SJCRH30 (cell line): ENCODE data around the gene INHA. TPM values are rescaled to one million over a fixed set of nuclear protein-coding genes. Genes with fewer than 3 reads are reported as not detected.

Experiments used
- DNase-seq, 2 experiments: peaks; one replicate each; pipeline ENCODE4 v3.0.0-alpha.2; 2015 to 2020
- H3K27ac ChIP-seq: fragments of 250-450 bp; sonication (Bioruptor Pico); 2 replicates; pipeline ENCODE4 v1.5.1; 2020; ENCODE audit warnings: mild to moderate bottlenecking, moderate library complexity
- H3K27me3 ChIP-seq: fragments of 250-450 bp; sonication (Bioruptor Pico); 2 replicates; pipeline ENCODE4 v1.5.1; 2020; ENCODE audit warnings: mild to moderate bottlenecking, moderate library complexity
- H3K36me3 ChIP-seq: fragments of 250-450 bp; sonication (Bioruptor Pico); 2 replicates; pipeline ENCODE4 v1.5.1; 2020; ENCODE audit warnings: mild to moderate bottlenecking, moderate library complexity
- H3K4me1 ChIP-seq: fragments of 250-450 bp; sonication (Bioruptor Pico); 2 replicates; pipeline ENCODE4 v1.5.1; 2020; ENCODE audit warnings: mild to moderate bottlenecking, moderate library complexity
- H3K4me3 ChIP-seq: fragments of 250-450 bp; sonication (Bioruptor Pico); 2 replicates; pipeline ENCODE4 v1.5.1; 2020; ENCODE audit warnings: mild to moderate bottlenecking, moderate library complexity
- H3K9me3 ChIP-seq: fragments of 250-450 bp; sonication (Bioruptor Pico); replicated peaks from 2 replicates; pipeline ENCODE4 v1.5.1; 2020; ENCODE audit warnings: mild to moderate bottlenecking, moderate library complexity
- total RNA-seq: library from RNA; depleted of rRNA; stranded (reverse); fragments of >200 nt; shearing (Covaris generic); gene quantifications from 2 replicates; pipeline ENCODE4 v1.2.3, GENCODE V29; 2014; rRNA removed

The INHA gene
- 0.65 and 1.4 TPM in 2 replicates for total RNA-seq

DNA sequence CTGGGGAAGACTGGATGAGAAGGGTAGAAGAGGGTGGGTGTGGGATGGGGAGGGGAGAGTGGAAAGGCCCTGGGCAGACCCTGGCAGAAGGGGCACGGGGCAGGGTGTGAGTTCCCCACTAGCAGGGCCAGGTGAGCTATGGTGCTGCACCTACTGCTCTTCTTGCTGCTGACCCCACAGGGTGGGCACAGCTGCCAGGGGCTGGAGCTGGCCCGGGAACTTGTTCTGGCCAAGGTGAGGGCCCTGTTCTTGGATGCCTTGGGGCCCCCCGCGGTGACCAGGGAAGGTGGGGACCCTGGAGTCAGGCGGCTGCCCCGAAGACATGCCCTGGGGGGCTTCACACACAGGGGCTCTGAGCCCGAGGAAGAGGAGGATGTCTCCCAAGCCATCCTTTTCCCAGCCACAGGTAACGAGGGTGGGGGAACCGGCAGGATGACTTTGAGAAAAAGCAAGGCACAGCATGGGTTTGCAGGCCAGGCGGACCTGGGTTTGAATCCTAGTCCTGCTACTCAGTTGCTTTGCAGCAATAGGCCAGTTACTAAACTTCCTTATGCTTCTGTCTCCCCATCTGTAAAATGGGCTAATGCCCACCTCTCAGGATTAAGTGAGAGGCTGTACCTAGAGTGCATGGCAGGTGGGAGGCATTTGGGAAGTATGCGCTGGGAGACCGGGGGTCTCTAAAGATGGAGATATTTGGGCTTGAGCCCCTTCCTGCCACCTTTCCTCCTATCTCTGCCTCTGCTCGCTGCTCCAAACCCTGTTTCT, at the start of gene INHA:
Gene INHA (plus strand): TSS at position 74 of the 765 bp plus-strand sequence. CDS start 65 bp downstream, at position 139.
- H3K36me3 ChIP-seq: peaks cover 10% of the 10 kb centered on the region
- no peaks in the 10 kb centered on the region for H3K9me3 ChIP-seq
- peak within 1 kb of the TSS; percentile 94 for H3K4me3 ChIP-seq
- no peak for DNase-seq
- H3K4me1 ChIP-seq: peaks cover 27% of the 10 kb centered on the region
- peak within 1 kb of the TSS; percentile 83 for H3K27ac ChIP-seq
- H3K27me3 ChIP-seq: no peaks in the 10 kb centered on the region

GRCh38 chr2:219523031-219523671, 49.0 kb upstream of the INHA start:
- Histone ChIP-seq H3K27ac (no peak overlapping the region), H3K4me1 (peaks cover 20% of the 10 kb centered on the region), H3K27me3 (peaks cover 8% of the 10 kb centered on the region)

DNA sequence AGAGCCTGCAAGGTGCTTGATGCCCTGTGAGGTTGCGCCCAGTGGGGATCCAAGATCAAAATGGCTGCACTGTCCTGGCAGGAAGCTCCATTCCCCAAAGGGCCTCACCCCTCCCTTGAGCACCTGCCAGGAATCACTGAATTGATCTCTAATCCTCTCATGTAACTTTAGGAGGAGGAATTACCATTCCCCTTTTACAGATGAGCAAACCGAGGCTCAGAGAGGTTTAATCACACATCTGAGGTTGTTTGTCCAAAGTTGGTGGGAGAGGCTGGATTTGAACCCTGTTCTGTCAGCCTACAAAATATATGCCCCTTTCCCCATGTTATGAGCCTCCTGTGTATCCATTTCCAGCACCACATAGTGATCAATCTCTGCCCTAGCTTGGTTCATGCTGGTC, 47.3 kb upstream of the INHA start:
- Histone ChIP-seq H3K27ac (no peak overlapping the region), H3K4me3 (no peak overlapping the region), H3K4me1 (peaks cover 17% of the 10 kb centered on the region), H3K27me3 (peaks cover 25% of the 10 kb centered on the region), H3K9me3 (no peaks in the 10 kb centered on the region), H3K36me3 (no peaks in the 10 kb centered on the region)
- no peak for DNase-seq

More at GRCh38 chr2:219523031-219523671, 49.0 kb upstream of the INHA start:
- no peak overlapping the region for H3K4me3 ChIP-seq
- H3K9me3 ChIP-seq: no peaks in the 10 kb centered on the region
- DNase-seq: no peak
- H3K36me3 ChIP-seq: no peaks in the 10 kb centered on the region

GRCh38 chr2:219525533-219526232, 46.4 kb upstream of the INHA start:
- Histone ChIP-seq H3K27me3 (peaks cover 28% of the 10 kb centered on the region), H3K36me3 (no peaks in the 10 kb centered on the region), H3K4me3 (no peak overlapping the region), H3K27ac (no peak overlapping the region), H3K9me3 (no peaks in the 10 kb centered on the region), H3K4me1 (peaks cover 17% of the 10 kb centered on the region)
- no peak for DNase-seq

GRCh38 chr2:219526320-219527075, 45.6 kb upstream of the INHA start:
- no peaks in the 10 kb centered on the region for H3K36me3 ChIP-seq
- H3K27ac ChIP-seq: no peak overlapping the region
- H3K4me1 ChIP-seq: peaks cover 10% of the 10 kb centered on the region
- H3K9me3 ChIP-seq: no peaks in the 10 kb centered on the region
- DNase-seq: no peak
- no peak overlapping the region for H3K4me3 ChIP-seq
- H3K27me3 ChIP-seq: peaks cover 28% of the 10 kb centered on the region

DNA sequence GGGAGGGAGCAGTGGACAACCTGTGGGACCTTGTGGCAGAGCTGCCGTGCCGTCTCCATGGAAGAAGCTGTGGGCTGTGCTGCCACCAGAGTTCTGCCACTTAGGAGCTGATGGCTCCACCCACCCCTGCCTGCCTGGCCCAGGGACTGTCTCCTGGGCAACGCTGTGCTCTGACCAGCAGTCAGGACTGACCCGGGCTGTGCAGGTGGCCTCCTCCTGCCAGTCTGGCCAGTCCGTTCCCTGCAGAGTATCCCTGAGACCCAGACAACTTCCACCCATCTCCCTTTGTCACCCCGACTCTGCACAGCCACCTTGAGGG, 45.1 kb upstream of the INHA start:
- peaks cover 28% of the 10 kb centered on the region for H3K27me3 ChIP-seq
- H3K36me3 ChIP-seq: no peaks in the 10 kb centered on the region
- H3K27ac ChIP-seq: no peak overlapping the region
- no peaks in the 10 kb centered on the region for H3K9me3 ChIP-seq
- DNase-seq: no peak
- no peak overlapping the region for H3K4me3 ChIP-seq
- H3K4me1 ChIP-seq: peaks cover 6% of the 10 kb centered on the region; the same call in 1 of the 2 replicates

GRCh38 chr2:219527472-219527871, 44.6 kb upstream of the INHA start:
- Histone ChIP-seq H3K4me1 (peaks cover 5% of the 10 kb centered on the region; the same call in 1 of the 2 replicates), H3K9me3 (no peaks in the 10 kb centered on the region), H3K27ac (no peak overlapping the region), H3K4me3 (no peak overlapping the region), H3K36me3 (no peaks in the 10 kb centered on the region), H3K27me3 (peaks cover 32% of the 10 kb centered on the region)
- no peak for DNase-seq

GRCh38 chr2:219530048-219530963, 41.8 kb upstream of the INHA start:
- Histone ChIP-seq H3K9me3 (no peaks in the 10 kb centered on the region), H3K4me3 (no peak overlapping the region), H3K36me3 (no peaks in the 10 kb centered on the region), H3K27ac (no peak overlapping the region), H3K4me1 (peaks cover 5% of the 10 kb centered on the region; the same call in 1 of the 2 replicates), H3K27me3 (peaks cover 25% of the 10 kb centered on the region)
- DNase-seq: peak; percentile 86 to 91

DNA sequence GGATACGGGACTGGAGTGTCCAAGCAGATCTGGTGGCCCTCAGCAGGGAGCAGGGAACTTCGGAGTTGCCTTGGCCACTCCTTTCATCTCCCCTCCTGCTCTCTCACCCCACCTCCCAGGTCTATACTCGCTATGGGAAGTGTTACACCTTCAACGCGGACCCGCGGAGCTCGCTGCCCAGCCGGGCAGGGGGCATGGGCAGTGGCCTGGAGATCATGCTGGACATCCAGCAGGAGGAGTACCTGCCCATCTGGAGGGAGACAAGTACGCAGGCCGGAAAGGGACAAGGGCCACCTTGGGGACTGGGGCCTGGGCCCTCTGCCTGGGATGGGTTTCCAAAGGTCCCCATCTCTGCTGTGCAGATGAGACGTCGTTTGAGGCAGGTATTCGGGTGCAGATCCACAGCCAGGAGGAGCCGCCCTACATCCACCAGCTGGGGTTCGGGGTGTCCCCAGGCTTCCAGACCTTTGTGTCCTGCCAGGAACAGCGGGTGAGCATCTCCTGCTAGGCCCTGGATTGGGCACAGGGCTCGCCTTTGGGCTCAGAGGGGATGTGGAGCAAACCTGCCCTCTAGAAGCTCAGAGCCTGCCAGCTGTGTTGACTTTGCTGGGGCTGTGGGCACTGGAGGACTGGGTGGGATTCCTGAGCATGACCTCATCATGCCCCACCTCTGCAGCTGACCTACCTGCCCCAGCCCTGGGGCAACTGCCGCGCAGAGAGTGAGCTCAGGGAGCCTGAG, 40.3 kb upstream of the INHA start:
- Histone ChIP-seq H3K36me3 (no peaks in the 10 kb centered on the region), H3K9me3 (no peaks in the 10 kb centered on the region), H3K4me3 (no peak overlapping the region), H3K27ac (no peak overlapping the region), H3K4me1 (peaks cover 5% of the 10 kb centered on the region; the same call in 1 of the 2 replicates), H3K27me3 (peaks cover 25% of the 10 kb centered on the region)
- no peak for DNase-seq

DNA sequence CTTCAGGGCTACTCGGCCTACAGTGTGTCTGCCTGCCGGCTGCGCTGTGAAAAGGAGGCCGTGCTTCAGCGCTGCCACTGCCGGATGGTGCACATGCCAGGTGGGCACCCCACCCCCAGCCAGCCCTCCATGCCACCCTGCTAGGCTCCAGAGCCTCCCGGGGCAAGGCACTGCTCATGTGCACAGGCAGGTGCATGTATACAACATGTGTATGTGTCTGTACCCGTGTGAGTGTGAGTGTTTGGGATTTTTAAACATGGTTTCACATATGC, 39.8 kb upstream of the INHA start:
- DNase-seq: no peak
- Histone ChIP-seq H3K27ac (no peak overlapping the region), H3K4me1 (peaks cover 7% of the 10 kb centered on the region), H3K27me3 (peaks cover 25% of the 10 kb centered on the region), H3K9me3 (no peaks in the 10 kb centered on the region), H3K36me3 (no peaks in the 10 kb centered on the region), H3K4me3 (no peak overlapping the region)

DNA sequence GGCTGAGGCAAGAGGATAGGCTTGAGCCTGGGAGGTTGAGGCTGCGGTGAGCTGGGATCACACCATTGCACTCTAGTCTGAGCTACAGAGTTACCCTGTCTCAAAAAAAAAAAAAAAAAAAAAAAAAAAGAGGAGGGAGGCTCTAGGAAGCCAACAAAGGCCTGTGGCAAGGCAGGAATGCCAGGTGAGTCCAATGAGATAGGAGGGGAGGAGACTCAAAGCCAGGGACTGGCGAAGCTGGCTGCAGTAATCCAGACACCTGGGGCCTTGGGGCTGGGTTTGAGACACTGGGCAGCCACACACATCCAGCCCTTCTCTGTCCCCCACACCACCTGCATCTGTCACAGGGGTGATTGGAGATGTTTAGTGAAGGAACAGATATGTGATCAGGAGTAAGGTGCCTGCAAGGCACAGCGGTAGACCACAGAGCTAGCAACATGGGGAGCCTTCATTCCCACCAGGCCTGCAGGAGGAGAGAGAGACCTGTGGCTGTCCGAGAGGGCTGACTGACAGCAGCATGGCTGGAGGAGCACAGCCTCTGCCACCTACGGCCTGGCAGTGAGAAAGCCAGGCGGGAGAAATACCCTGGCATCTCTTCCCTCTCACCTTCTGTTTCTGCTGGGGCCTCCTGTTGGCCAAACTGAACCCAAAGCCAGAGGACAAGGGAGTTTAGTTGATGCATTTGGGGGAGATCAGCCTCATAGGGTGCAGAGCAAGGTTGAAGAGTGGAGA, 38.0 kb upstream of the INHA start:
- DNase-seq: no peak
- H3K36me3 ChIP-seq: no peaks in the 10 kb centered on the region
- H3K9me3 ChIP-seq: no peaks in the 10 kb centered on the region
- peaks cover 14% of the 10 kb centered on the region; the same call in 1 of the 2 replicates for H3K27me3 ChIP-seq
- peaks cover 18% of the 10 kb centered on the region for H3K4me1 ChIP-seq
- no peak overlapping the region for H3K27ac ChIP-seq
- no peak overlapping the region for H3K4me3 ChIP-seq

GRCh38 chr2:219536425-219536824, 35.7 kb upstream of the INHA start:
- no peak overlapping the region for H3K4me3 ChIP-seq
- H3K27ac ChIP-seq: no peak overlapping the region
- H3K27me3 ChIP-seq: peaks cover 4% of the 10 kb centered on the region; the same call in 1 of the 2 replicates
- peaks cover 6% of the 10 kb centered on the region; the same call in 1 of the 2 replicates for H3K36me3 ChIP-seq
- no peaks in the 10 kb centered on the region for H3K9me3 ChIP-seq
- H3K4me1 ChIP-seq: peaks cover 13% of the 10 kb centered on the region
- DNase-seq: no peak

GRCh38 chr2:219536967-219537366, 35.1 kb upstream of the INHA start:
- Histone ChIP-seq H3K9me3 (no peaks in the 10 kb centered on the region), H3K4me3 (no peak overlapping the region), H3K4me1 (peaks cover 13% of the 10 kb centered on the region), H3K36me3 (peaks cover 6% of the 10 kb centered on the region; the same call in 1 of the 2 replicates), H3K27me3 (peaks cover 4% of the 10 kb centered on the region; the same call in 1 of the 2 replicates), H3K27ac (no peak overlapping the region)
- no peak for DNase-seq
